Occipital lobe (tissue), 2 donors: ENCODE measurements around the gene GPR68. TPM values are rescaled to one million over a fixed set of nuclear protein-coding genes. Genes with fewer than 3 reads are reported as not detected.
"Not testable (repeated sequence)": the region's sequence is repeated elsewhere in the genome, so short reads cannot be mapped to it uniquely, and the experiment has no call there.

Experiments
- DNase-seq: peaks from one replicate; lab custom pipeline; 2025; lab: John Stamatoyannopoulos, UW
- total RNA-seq: library from RNA; depleted of rRNA; stranded (reverse); fragments of >200 nt; gene quantifications from one replicate; pipeline ENCODE4 v1.2.3, GENCODE V29; 2014

The GPR68 gene
- total RNA-seq, 1 donor from 2014 or later: 5.9 TPM

- no peak for DNase-seq
Measured at GRCh38 chr14:91272341-91273272, 28.1 kb upstream of the GPR68 start.

- no peak for DNase-seq
Measured at GRCh38 chr14:91271639-91272038, 27.1 kb upstream of the GPR68 start.

GRCh38 chr14:91270619-91271018, 26.1 kb upstream of the GPR68 start:
- DNase-seq: no peak

- DNase-seq: no peak
Measured at GRCh38 chr14:91270188-91270587, 25.7 kb upstream of the GPR68 start.

GRCh38 chr14:91269076-91269991, 24.8 kb upstream of the GPR68 start:
- DNase-seq: no peak

- no peak for DNase-seq
Measured at GRCh38 chr14:91267965-91268437, 23.5 kb upstream of the GPR68 start.

GRCh38 chr14:91266276-91266675, 21.8 kb upstream of the GPR68 start:
- not testable (repeated sequence) for DNase-seq

GRCh38 chr14:91265404-91265803, 20.9 kb upstream of the GPR68 start:
- no peak for DNase-seq

- DNase-seq: no peak
Measured at GRCh38 chr14:91264151-91265150, 19.9 kb upstream of the GPR68 start.

- DNase-seq: no peak
Measured at GRCh38 chr14:91263329-91263728, 18.8 kb upstream of the GPR68 start.

GRCh38 chr14:91261986-91262549, 17.6 kb upstream of the GPR68 start:
- DNase-seq: no peak

- DNase-seq: no peak
Measured at GRCh38 chr14:91261115-91261514, 16.6 kb upstream of the GPR68 start.

GRCh38 chr14:91258876-91259275, 14.4 kb upstream of the GPR68 start:
- DNase-seq: no peak

- no peak for DNase-seq
Measured at GRCh38 chr14:91258011-91258618, 13.6 kb upstream of the GPR68 start.

- no peak for DNase-seq
Measured at GRCh38 chr14:91257328-91258010, 13.0 kb upstream of the GPR68 start.

- DNase-seq: no peak
Measured at GRCh38 chr14:91256661-91257060, 12.2 kb upstream of the GPR68 start.

- DNase-seq: no peak
Measured at GRCh38 chr14:91255026-91255695, 10.7 kb upstream of the GPR68 start.

GRCh38 chr14:91254461-91254860, 10.0 kb upstream of the GPR68 start:
- DNase-seq: no peak

GRCh38 chr14:91253795-91254323, 9.4 kb upstream of the GPR68 start:
- DNase-seq: no peak
